Measurements from ENCODE around the gene AKAP10. TPM values are rescaled to one million over a fixed set of nuclear protein-coding genes. Genes with fewer than 3 reads are reported as not detected.

The AKAP10 gene
- total RNA-seq, 4 donors from 2014 or later: 18.7 to 36.8 (median 25.3) TPM

DNA sequence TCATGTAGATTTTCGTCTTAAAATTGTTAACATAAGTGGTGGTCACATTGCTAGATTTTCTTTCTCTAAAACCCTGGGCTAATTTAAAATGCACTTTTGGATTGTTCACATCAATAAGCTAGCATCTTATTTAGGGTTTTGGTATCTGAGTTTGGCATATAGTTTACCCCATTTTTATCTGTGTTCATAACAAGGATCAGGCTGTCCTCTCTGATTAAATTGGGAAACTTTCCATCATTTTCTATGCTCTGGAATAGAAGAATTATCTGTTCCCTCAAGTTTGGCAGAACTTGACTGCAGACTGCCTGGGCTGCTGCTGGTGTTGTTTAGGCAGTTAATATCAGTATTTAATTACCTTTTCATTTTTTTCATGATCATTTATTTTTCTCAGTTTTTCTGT, 33.3 kb upstream of the AKAP10 start:
- intact Hi-C loops (cut with DNase I; ENCODE audit: low total_unique reads): no loop called here
- in situ Hi-C loops (cut with MboI; ENCODE audit: low pct_ligation_motif_present in 1 of 4, low pct_unique_long_range_greater_than_20kb in 1 of 4, low sequenced_read_pairs in 3 of 4): no loop called here
- 57 to 66% methylated on average over 1 of the region's 1 CpG for WGBS, 2 donors (ENCODE audit: low coverage in 1 of 2)

DNA sequence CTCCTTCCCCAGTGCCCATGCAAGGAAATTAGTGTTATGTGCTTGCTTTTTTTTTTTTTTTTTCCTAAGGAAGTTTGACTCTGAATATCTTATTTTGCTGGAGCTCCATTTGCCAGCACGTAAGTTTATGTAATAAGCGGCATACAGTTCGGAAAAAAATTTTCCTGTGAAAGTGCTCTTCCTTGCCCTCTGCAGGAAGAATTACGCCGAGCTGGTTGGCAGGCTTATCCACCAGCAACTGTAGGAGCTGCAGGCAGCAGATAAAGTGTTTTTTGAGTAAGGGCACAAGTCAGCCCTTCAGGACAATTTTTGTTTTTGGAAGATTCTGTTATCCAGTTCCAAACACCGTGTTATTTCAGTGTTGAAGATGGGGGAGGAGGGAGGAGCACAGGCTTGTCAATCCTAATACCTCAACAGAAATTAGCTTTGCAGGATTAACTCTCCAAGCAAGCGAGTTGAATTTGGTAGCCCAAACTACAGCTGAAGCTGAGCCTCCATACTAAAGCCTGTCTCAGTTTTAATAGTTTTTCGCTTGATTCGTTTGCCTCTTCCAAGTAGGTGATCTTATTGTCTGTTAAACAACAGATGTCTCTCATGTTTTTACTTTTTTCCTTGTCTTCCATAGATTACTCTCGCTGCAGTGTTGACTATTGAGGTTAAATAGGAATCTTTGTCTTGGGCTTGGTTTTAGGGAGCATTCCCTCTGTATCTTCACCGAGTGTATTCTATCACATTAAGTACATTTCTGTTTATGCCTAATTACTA, 32.7 kb upstream of the AKAP10 start:
- Histone ChIP-seq H3K36me3 (no peaks in the 10 kb centered on the region), H3K4me1 (peaks cover 0 to 19% (median 14%) of the 10 kb centered on the region in 4 donors), H3K4me3 (peak overlapping the region; percentile 19 to 69 (median 48)), H3K27me3 (peaks cover 94% of the 10 kb centered on the region), H3K9me3 (no peaks in the 10 kb centered on the region), H3K27ac (peak overlapping the region; percentile 47 to 63 (median 52))
- intact Hi-C loops (cut with DNase I; ENCODE audit: low total_unique reads) (no loop called here), in situ Hi-C loops (cut with MboI; ENCODE audit: low pct_ligation_motif_present in 1 of 4, low pct_unique_long_range_greater_than_20kb in 1 of 4, low sequenced_read_pairs in 3 of 4) (no loop called here)
- DNase-seq: peak; percentile 20
- no peak for TF ChIP-seq POLR2AphosphoS5 (IDR thresholded peaks at IDR 0.05)
- TF ChIP-seq, protein P1, sequence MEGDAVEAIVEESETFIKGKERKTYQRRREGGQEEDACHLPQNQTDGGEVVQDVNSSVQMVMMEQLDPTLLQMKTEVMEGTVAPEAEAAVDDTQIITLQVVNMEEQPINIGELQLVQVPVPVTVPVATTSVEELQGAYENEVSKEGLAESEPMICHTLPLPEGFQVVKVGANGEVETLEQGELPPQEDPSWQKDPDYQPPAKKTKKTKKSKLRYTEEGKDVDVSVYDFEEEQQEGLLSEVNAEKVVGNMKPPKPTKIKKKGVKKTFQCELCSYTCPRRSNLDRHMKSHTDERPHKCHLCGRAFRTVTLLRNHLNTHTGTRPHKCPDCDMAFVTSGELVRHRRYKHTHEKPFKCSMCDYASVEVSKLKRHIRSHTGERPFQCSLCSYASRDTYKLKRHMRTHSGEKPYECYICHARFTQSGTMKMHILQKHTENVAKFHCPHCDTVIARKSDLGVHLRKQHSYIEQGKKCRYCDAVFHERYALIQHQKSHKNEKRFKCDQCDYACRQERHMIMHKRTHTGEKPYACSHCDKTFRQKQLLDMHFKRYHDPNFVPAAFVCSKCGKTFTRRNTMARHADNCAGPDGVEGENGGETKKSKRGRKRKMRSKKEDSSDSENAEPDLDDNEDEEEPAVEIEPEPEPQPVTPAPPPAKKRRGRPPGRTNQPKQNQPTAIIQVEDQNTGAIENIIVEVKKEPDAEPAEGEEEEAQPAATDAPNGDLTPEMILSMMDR (IDR thresholded peaks at IDR 0.05): peak in 3 of 5 experiments; percentile 23 to 25 (median 24)
- WGBS, 2 donors (ENCODE audit: low coverage in 1 of 2): 24 to 37% methylated on average over 6 to 11 of the region's 11 CpGs

More for the DNA sequence above, 33.3 kb upstream of the AKAP10 start:
- no peak overlapping the region for H3K27ac ChIP-seq
- H3K4me3 ChIP-seq: no peak overlapping the region
- no peak for DNase-seq
- no peaks in the 10 kb centered on the region for H3K9me3 ChIP-seq
- TF ChIP-seq, protein P1 (IDR thresholded peaks at IDR 0.05): no peak
- no peak for TF ChIP-seq EP300 (IDR thresholded peaks at IDR 0.05; ENCODE audit: low read depth)
- no peak for TF ChIP-seq POLR2A (IDR thresholded peaks at IDR 0.05)
- H3K36me3 ChIP-seq: no peaks in the 10 kb centered on the region
- peaks cover 88% of the 10 kb centered on the region for H3K27me3 ChIP-seq
- peaks cover 0 to 19% (median 14%) of the 10 kb centered on the region in 4 donors for H3K4me1 ChIP-seq

DNA sequence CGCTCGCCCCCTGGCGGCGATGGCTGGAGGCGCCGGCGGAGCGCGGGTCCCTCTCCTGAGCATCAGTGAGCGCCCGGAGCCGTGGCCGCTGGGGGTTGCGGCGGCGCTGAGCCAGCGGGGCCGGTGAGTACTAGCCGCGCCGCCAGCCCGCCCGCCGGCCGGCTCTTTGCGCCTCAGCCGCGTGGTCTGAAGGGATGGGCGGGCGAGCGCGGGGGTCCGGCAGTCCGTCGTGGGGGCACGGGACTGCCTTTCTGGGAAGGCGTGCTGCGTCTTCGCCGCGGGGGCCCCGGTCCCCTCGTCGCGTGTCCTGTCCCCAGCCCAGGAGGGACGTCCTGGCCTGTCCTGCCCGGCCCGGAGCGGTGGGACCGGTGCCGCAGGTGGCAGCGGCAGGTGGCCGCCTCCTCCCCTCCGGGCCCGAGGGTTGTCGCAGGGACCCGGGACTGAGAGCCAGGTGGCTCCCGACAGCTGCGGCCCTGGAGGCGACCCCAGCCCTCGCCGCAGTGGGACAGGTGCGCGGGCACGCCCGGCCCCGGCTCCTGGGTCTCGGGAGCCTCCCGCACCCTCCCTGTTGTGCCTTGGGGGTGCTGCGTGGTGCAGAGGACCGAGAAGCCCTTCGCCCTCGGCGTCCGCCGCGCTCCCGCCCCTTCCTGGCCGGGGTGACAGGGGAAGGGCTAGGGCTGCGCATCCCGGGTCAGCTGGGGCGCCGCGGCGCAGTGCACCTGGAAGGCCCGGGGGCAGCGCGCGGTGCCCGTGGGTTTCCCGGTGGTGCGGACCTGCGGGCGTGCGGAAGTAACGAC, 31.9 kb upstream of the AKAP10 start, which contains the start of gene SPECC1:
Gene SPECC1, plus strand, starts transcription at position 58 of the 797 bp plus-strand sequence. CDS start 87,293 bp downstream, outside the sequence.
- in situ Hi-C loops (cut with MboI; ENCODE audit: low pct_ligation_motif_present in 1 of 4, low pct_unique_long_range_greater_than_20kb in 1 of 4, low sequenced_read_pairs in 3 of 4) (loop anchor here in 1 of 4 donors (10.0 kb wide), 1 partner anchor 95 kb away; no protein-coding TSS in a partner anchor), intact Hi-C loops (cut with DNase I; ENCODE audit: low total_unique reads) (no loop called here)
- H3K9me3 ChIP-seq: no peaks in the 10 kb centered on the region
- TF ChIP-seq POLR2AphosphoS5 (IDR thresholded peaks at IDR 0.05) (peak in 1 of 3 donors; percentile 13), POLR2A (IDR thresholded peaks at IDR 0.05) (no peak), EP300 (IDR thresholded peaks at IDR 0.05; ENCODE audit: low read depth) (no peak)
- TF ChIP-seq, protein P1 (IDR thresholded peaks at IDR 0.05): peak in 2 of 5 experiments; percentile 96 to 99
- 0% methylated on average over 31 of the region's 96 CpGs; no CpG with 5 or more reads in 1 of the 2 donors for WGBS, 2 donors (ENCODE audit: low coverage in 1 of 2)
- peaks cover 95% of the 10 kb centered on the region for H3K27me3 ChIP-seq
- peak within 1 kb of the TSS; percentile 42 to 69 (median 51) for H3K4me3 ChIP-seq
- H3K36me3 ChIP-seq: no peaks in the 10 kb centered on the region
- H3K27ac ChIP-seq: peak within 1 kb of the TSS; percentile 47 to 63 (median 52)
- peak; percentile 86 for DNase-seq
- peaks cover 0 to 19% (median 14%) of the 10 kb centered on the region in 4 donors for H3K4me1 ChIP-seq

DNA sequence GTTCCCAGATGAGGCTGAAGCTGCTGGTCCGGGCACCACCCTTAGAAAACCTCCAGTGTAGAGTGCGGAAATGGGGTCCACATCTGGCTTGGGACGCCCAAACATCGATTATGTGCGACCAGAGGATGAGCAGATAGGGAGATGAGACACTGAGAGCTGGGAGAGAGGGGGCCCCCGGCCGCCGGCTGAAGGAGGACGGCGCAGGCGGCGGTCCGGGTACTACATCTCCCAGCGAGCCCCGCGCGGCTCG, 31.3 kb upstream of the AKAP10 start:
- WGBS, 2 donors (ENCODE audit: low coverage in 1 of 2): 0% methylated on average over 12 of the region's 18 CpGs; no CpG with 5 or more reads in 1 of the 2 donors
- peaks cover 0 to 19% (median 14%) of the 10 kb centered on the region in 4 donors for H3K4me1 ChIP-seq
- in situ Hi-C loops (cut with MboI; ENCODE audit: low pct_ligation_motif_present in 1 of 4, low pct_unique_long_range_greater_than_20kb in 1 of 4, low sequenced_read_pairs in 3 of 4): loop anchor here in 1 of 4 donors (10.0 kb wide), 1 partner anchor 96 kb away; no protein-coding TSS in a partner anchor

More for the DNA sequence above, 31.3 kb upstream of the AKAP10 start:
- DNase-seq: no peak
- H3K36me3 ChIP-seq: no peaks in the 10 kb centered on the region
- no peaks in the 10 kb centered on the region for H3K9me3 ChIP-seq
- intact Hi-C loops (cut with DNase I; ENCODE audit: low total_unique reads): no loop called here
- H3K27ac ChIP-seq: peak overlapping the region in 3 of 4 donors; percentile 51 to 63 (median 54)
- H3K4me3 ChIP-seq: peak overlapping the region; percentile 42 to 69 (median 51)
- TF ChIP-seq, protein P1 (IDR thresholded peaks at IDR 0.05): peak in 3 of 5 experiments; percentile 61 to 99 (median 86)
- no peak for TF ChIP-seq POLR2A (IDR thresholded peaks at IDR 0.05)
- peaks cover 97% of the 10 kb centered on the region for H3K27me3 ChIP-seq
